Endodermal cell (in vitro differentiated cells): ENCODE data around the gene ISY1. TPM values are rescaled to one million over a fixed set of nuclear protein-coding genes. Genes with fewer than 3 reads are reported as not detected.

Experiments used
- DNase-seq: peaks from one replicate; pipeline ENCODE4 v3.0.0-alpha.2; 2017
- H3K27ac ChIP-seq: 2 replicates; pipeline ENCODE4 v1.5.1; 2013; ENCODE audit warnings: mild to moderate bottlenecking, low read depth, low read length, moderate library complexity
- H3K27me3 ChIP-seq: 2 replicates; pipeline ENCODE4 v1.6.1; 2013; ENCODE audit warnings: mild to moderate bottlenecking, low read length, moderate library complexity; ENCODE audit not compliant: insufficient read depth, control insufficient read depth, poor library complexity, severe bottlenecking
- H3K36me3 ChIP-seq: 2 replicates; pipeline ENCODE4 v1.7.0; 2013; ENCODE audit warnings: mild to moderate bottlenecking, low read length, moderate library complexity; ENCODE audit not compliant: control insufficient read depth, insufficient read depth
- H3K4me1 ChIP-seq: one replicate; pipeline ENCODE4 v1.7.0; 2013; ENCODE audit warnings: low read length; ENCODE audit not compliant: control insufficient read depth, insufficient read depth
- H3K4me3 ChIP-seq: 2 replicates; pipeline ENCODE4 v1.5.1; 2013; ENCODE audit warnings: mild to moderate bottlenecking, low read length, moderate library complexity
- H3K9ac ChIP-seq: 2 replicates; pipeline ENCODE4 v1.6.1; 2013; ENCODE audit warnings: mild to moderate bottlenecking, low read length, moderate library complexity; ENCODE audit not compliant: poor library complexity, severe bottlenecking; ENCODE audit errors: extremely low read depth
- H3K9me3 ChIP-seq: 2 replicates; pipeline ENCODE4 v1.6.1; 2013; ENCODE audit warnings: mild to moderate bottlenecking, low read length, moderate library complexity; ENCODE audit not compliant: control insufficient read depth
- H3K27ac Mint-ChIP-seq: 2 replicates; pipeline ENCODE4 v1.8.0; 2020; ENCODE audit warnings: mixed read lengths
- H3K27me3 Mint-ChIP-seq: 2 replicates; pipeline ENCODE4 v1.8.0; 2021; ENCODE audit warnings: mild to moderate bottlenecking, mixed read lengths; ENCODE audit not compliant: insufficient read depth
- H3K36me3 Mint-ChIP-seq: 2 replicates; pipeline ENCODE4 v1.8.0; 2020; ENCODE audit warnings: low read depth, mixed read lengths
- H3K4me1 Mint-ChIP-seq: 2 replicates; pipeline ENCODE4 v1.8.0; 2020; ENCODE audit warnings: mixed read lengths
- H3K4me3 Mint-ChIP-seq: 2 replicates; pipeline ENCODE4 v1.8.0; 2020; ENCODE audit warnings: mild to moderate bottlenecking, moderate library complexity, mixed read lengths
- H3K9me3 Mint-ChIP-seq: 2 replicates; pipeline ENCODE4 v1.8.0; 2020; ENCODE audit warnings: mild to moderate bottlenecking, mixed read lengths
- WGBS, 2 experiments: methylation state at CpG; one replicate each; pipeline versions ENCODE4 v1.1.5 to v1.1.7; 2013; ENCODE audit warnings: missing lambda C conversion rate in 2 of 2, mixed read lengths in 1 of 2; ENCODE audit not compliant: insufficient coverage in 1 of 2, insufficient read length in 1 of 2; 5-methylcytosine and 5-hydroxymethylcytosine counted together
- total RNA-seq, 2 donors: library from RNA; stranded (reverse); fragmentation: NEBNext Ultra II Directional in 1 of 2; extraction: Animal tissue kit (Norgen Biotek cat#: 25700) in 1 of 2; gene quantifications; 2 replicates in 1 of 2; 3 replicates in 1 of 2; pipeline ENCODE4 v1.2.1, GENCODE V29; 2021
- TF ChIP-seq, protein P1 (sequence below): fragments of 200-600 bp; sonication (generic); conservative IDR thresholded peaks from 2 replicates; pipeline ENCODE4 v1.5.0; 2021; ENCODE audit warnings: antibody characterized with exemption, mild to moderate bottlenecking

The ISY1 gene
- total RNA-seq, 2 donors from 2014 or later, result 28.9 to 32.9 TPM

DNA sequence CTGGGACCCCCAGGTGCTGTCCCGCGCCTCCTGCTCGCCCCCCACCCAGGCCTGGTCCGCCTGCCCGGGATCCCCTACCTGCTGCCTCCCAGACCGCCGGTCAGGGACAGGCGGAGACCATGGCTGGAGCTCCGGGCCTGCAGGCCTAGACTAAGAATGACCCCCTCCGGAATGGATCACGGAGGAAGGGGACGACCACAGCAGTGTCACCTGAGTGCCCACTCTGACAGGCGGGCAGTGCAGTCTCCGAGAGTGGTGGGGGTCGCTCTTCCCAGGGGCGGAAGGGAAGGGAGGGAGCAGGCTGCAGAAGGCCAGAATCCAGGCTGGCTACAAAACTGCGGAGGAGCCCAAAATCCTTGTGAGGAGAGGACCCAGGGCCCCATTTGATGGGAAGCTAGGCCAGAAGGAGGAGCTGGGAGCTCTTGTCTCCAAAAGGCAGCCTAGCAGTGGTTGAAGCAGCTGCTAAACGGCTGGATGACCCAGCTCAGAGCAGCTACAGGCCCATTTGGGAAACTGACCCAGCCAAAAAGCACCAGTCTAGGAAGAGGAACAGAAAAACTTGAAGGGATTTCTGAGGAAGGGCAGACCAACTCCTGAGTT is 38.4 kb downstream of the ISY1 start:
- Histone ChIP-seq H3K9me3 (no peaks in the 10 kb centered on the region), H3K4me1 (peaks cover 26% of the 10 kb centered on the region), H3K36me3 (peaks cover 10% of the 10 kb centered on the region), H3K27me3 (no peaks in the 10 kb centered on the region), H3K27ac (no peak overlapping the region), H3K9ac (no peak overlapping the region), H3K4me3 (peak overlapping the region; percentile 74)
- Mint-ChIP-seq H3K9me3 (no peaks in the 10 kb centered on the region), H3K36me3 (peaks cover 11% of the 10 kb centered on the region), H3K27ac (peak overlapping the region; percentile 78), H3K27me3 (no peaks in the 10 kb centered on the region), H3K4me1 (peaks cover 42% of the 10 kb centered on the region), H3K4me3 (peak overlapping the region; percentile 83)
- 24 to 25% methylated on average over 12 to 18 of the region's 18 CpGs for WGBS, 2 experiments
- TF ChIP-seq, protein P1, sequence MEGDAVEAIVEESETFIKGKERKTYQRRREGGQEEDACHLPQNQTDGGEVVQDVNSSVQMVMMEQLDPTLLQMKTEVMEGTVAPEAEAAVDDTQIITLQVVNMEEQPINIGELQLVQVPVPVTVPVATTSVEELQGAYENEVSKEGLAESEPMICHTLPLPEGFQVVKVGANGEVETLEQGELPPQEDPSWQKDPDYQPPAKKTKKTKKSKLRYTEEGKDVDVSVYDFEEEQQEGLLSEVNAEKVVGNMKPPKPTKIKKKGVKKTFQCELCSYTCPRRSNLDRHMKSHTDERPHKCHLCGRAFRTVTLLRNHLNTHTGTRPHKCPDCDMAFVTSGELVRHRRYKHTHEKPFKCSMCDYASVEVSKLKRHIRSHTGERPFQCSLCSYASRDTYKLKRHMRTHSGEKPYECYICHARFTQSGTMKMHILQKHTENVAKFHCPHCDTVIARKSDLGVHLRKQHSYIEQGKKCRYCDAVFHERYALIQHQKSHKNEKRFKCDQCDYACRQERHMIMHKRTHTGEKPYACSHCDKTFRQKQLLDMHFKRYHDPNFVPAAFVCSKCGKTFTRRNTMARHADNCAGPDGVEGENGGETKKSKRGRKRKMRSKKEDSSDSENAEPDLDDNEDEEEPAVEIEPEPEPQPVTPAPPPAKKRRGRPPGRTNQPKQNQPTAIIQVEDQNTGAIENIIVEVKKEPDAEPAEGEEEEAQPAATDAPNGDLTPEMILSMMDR, result no peak
- no peak for DNase-seq

DNA sequence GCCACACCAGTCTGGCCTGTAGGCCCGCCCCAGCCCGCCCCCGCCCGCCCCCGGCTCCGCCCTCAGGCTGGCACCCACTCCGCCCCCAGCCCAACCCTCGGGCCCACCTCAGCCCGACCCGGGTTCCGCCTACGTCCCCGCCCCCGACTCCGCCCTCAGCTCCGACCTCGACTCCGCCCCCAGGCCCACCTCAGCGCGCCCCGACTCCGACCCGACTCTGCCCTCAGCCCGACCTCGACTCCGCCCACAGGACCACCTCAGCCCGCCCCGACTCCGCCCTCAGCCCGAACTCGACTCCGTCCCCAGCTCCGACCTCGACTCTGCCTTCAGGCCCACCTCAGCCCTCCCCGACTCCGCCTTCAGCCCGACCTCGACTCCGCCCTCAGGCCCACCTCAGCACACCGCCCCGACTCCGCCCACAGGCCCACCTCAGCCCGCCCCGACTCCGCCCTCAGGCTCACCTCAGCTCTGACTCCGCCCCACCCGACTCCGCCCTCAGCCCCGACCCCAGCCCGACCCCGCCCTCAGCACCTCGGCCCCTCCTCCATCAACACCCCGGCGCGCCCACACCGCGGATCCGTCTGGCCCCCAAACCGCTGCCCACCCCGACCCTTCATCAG is 39.0 kb downstream of the ISY1 start, which contains the start of gene RAB43:
Gene RAB43 (minus strand): TSS at position 13 of the 620 bp plus-strand sequence. CDS start 315 bp downstream, outside the sequence.
- no peaks in the 10 kb centered on the region for H3K27me3 ChIP-seq
- WGBS, 2 experiments, result 0% methylated on average over 18 to 59 of the region's 60 CpGs
- H3K27ac Mint-ChIP-seq, result peak within 1 kb of the TSS; percentile 94
- H3K36me3 ChIP-seq, result peaks cover 10% of the 10 kb centered on the region
- H3K27me3 Mint-ChIP-seq, result no peaks in the 10 kb centered on the region
- H3K4me1 ChIP-seq, result peaks cover 30% of the 10 kb centered on the region
- H3K4me1 Mint-ChIP-seq, result peaks cover 43% of the 10 kb centered on the region
- peaks cover 12% of the 10 kb centered on the region for H3K36me3 Mint-ChIP-seq
- peak within 1 kb of the TSS; percentile 89 for H3K4me3 ChIP-seq
- H3K9me3 Mint-ChIP-seq, result no peaks in the 10 kb centered on the region
- H3K9ac ChIP-seq, result peak within 1 kb of the TSS; percentile 74
- no peak within 1 kb of the TSS for H3K27ac ChIP-seq
- H3K4me3 Mint-ChIP-seq, result peak within 1 kb of the TSS; percentile 83
- TF ChIP-seq, protein P1, result no peak
- H3K9me3 ChIP-seq, result no peaks in the 10 kb centered on the region
- DNase-seq, result peak; percentile 100

DNA sequence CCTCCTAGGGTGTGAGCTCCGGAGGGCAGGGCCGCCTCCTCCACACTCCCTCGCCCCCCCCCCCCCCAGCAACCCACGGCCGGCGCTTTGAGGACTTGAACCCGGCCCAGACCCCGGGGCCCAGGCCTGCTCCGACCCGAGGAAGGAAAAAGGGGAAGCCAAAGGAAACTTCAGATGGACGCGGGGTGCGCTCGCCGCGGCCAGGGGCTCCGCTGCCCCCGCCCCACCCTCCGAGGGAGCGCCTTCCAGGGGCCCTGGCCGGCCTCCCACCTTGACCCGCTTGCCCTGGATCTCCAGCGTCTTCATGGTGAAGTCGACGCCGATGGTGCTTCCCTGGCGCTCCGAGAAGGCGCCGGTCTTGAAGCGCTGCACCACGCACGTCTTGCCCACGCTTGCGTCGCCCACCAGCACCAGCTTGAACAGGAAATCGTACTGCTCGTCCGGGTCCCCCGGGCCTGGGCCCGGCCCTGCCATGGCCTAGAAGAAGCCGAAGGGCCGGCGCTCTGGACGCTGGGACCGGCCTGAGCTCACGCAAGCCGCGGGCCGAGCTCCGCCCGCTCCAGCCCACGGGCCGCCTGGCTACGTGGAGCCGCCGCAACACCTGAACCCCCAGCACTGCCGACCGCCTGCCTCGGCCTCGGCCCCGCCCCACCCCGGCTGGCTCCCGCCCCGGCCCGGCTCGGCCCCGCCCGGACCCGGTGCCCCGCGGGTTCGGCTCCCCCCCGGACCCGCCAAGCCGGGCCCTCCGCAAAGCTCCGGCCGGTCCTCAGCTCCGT is 39.7 kb downstream of the ISY1 start:
- Mint-ChIP-seq H3K27me3 (no peaks in the 10 kb centered on the region), H3K9me3 (no peaks in the 10 kb centered on the region), H3K27ac (peak overlapping the region; percentile 94), H3K4me1 (peaks cover 48% of the 10 kb centered on the region), H3K4me3 (peak overlapping the region; percentile 83), H3K36me3 (peaks cover 9% of the 10 kb centered on the region)
- TF ChIP-seq, protein P1, result peak; percentile 48
- Histone ChIP-seq H3K27ac (no peak overlapping the region), H3K4me1 (peaks cover 30% of the 10 kb centered on the region), H3K9ac (peak overlapping the region; percentile 74), H3K27me3 (no peaks in the 10 kb centered on the region), H3K36me3 (peaks cover 10% of the 10 kb centered on the region), H3K9me3 (no peaks in the 10 kb centered on the region), H3K4me3 (peak overlapping the region; percentile 89)
- WGBS, 2 experiments, result 0% methylated on average over 13 to 75 of the region's 80 CpGs
- peak; percentile 76 for DNase-seq
